Brain microvascular endothelial cell (primary cell): Measurements from ENCODE around the gene CDH23.

Experiments
- DNase-seq: peaks from one replicate; pipeline ENCODE4 v3.0.0-alpha.2; 2020
- H3K27ac ChIP-seq: fragments of 250-450 bp; sonication (Bioruptor Pico); 2 replicates; pipeline ENCODE4 v1.5.1; 2020; ENCODE audit warnings: mild to moderate bottlenecking, moderate library complexity
- H3K27me3 ChIP-seq: fragments of 250-450 bp; sonication (Bioruptor Pico); replicated peaks from 2 replicates; pipeline ENCODE4 v1.5.1; 2020; ENCODE audit warnings: mild to moderate bottlenecking
- H3K36me3 ChIP-seq: fragments of 250-450 bp; sonication (Bioruptor Pico); replicated peaks from 2 replicates; pipeline ENCODE4 v1.5.1; 2020; ENCODE audit warnings: mild to moderate bottlenecking
- H3K4me3 ChIP-seq: 2 replicates; pipeline ENCODE4 v1.5.1; 2011; ENCODE audit warnings: low read depth, mild to moderate bottlenecking, control low read depth, low read length, moderate library complexity
- in situ Hi-C: cut with HindIII; loops from 2 replicates; pipeline ENCODE4 v1.10.0; 2017; ENCODE audit warnings: low sequenced_read_pairs, low pct_ligation_motif_present
- TF ChIP-seq, protein P1 (sequence below): IDR thresholded peaks from 2 replicates; pipeline ENCODE4 v1.5.1; 2011; ENCODE audit warnings: low read depth, mild to moderate bottlenecking, moderate library complexity, low read length, control low read depth, inconsistent platforms; ENCODE audit errors: missing control alignments

Gene CDH23

DNA sequence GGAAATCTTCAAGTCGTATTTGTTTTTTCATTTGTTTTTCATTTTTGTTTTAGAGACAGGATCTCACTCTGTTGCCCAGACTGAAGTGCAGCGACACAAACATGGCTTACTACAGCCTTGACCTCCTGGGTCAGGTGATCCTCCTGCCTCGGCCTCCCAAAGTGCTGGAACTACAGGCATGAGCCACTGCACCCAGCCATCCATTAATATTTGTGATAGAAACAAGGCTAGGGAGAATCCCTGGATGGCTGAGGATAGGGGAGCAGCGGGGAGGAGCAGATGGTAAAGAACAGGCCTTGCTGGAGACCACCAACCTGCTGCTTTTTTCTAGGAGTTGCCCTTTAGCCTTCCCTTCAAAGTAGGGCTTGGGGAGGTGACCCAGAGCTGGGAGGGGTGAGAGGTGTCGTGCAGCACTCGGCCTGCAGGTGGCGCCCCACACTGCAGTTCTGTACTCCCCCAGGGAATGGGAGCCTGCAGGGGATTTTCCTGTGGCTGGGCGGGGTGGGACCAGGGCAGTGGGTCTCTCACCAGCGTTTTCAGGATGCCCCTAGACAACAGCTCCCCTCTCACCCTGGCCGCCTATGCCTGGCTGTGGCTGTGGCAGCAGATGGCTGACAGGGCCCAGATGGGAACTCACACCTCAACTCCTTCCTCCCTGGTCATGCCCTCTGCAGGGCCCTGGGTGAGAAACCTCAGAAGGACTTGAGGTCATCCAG, 12.6 kb upstream of the CDH23 start:
- no peak overlapping the region for H3K4me3 ChIP-seq
- in situ Hi-C loops = no loop called here
- peak; percentile 40 for DNase-seq
- no peak overlapping the region for H3K27ac ChIP-seq
- TF ChIP-seq, protein P1, sequence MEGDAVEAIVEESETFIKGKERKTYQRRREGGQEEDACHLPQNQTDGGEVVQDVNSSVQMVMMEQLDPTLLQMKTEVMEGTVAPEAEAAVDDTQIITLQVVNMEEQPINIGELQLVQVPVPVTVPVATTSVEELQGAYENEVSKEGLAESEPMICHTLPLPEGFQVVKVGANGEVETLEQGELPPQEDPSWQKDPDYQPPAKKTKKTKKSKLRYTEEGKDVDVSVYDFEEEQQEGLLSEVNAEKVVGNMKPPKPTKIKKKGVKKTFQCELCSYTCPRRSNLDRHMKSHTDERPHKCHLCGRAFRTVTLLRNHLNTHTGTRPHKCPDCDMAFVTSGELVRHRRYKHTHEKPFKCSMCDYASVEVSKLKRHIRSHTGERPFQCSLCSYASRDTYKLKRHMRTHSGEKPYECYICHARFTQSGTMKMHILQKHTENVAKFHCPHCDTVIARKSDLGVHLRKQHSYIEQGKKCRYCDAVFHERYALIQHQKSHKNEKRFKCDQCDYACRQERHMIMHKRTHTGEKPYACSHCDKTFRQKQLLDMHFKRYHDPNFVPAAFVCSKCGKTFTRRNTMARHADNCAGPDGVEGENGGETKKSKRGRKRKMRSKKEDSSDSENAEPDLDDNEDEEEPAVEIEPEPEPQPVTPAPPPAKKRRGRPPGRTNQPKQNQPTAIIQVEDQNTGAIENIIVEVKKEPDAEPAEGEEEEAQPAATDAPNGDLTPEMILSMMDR = peak; percentile 96
- H3K27me3 ChIP-seq = peaks cover 8% of the 10 kb centered on the region
- no peaks in the 10 kb centered on the region for H3K36me3 ChIP-seq

GRCh38 chr10:71388171-71388570, 8.5 kb upstream of the CDH23 start:
- in situ Hi-C loops = no loop called here
- DNase-seq = no peak
- TF ChIP-seq, protein P1 = no peak
- Histone ChIP-seq H3K36me3 (no peaks in the 10 kb centered on the region), H3K27ac (no peak overlapping the region), H3K4me3 (no peak overlapping the region), H3K27me3 (peaks cover 38% of the 10 kb centered on the region)

GRCh38 chr10:71388583-71389310, 8.0 kb upstream of the CDH23 start:
- in situ Hi-C loops = no loop called here
- Histone ChIP-seq H3K36me3 (no peaks in the 10 kb centered on the region), H3K27ac (no peak overlapping the region), H3K4me3 (no peak overlapping the region), H3K27me3 (peaks cover 38% of the 10 kb centered on the region)
- TF ChIP-seq, protein P1 = no peak
- DNase-seq = no peak

- Histone ChIP-seq H3K36me3 (no peaks in the 10 kb centered on the region), H3K4me3 (no peak overlapping the region), H3K27me3 (peaks cover 45% of the 10 kb centered on the region), H3K27ac (no peak overlapping the region)
- TF ChIP-seq, protein P1 = no peak
- DNase-seq = no peak
- in situ Hi-C loops = no loop called here
These were observed 6.8 kb upstream of the CDH23 start for GRCh38 chr10:71389768-71390460.

DNA sequence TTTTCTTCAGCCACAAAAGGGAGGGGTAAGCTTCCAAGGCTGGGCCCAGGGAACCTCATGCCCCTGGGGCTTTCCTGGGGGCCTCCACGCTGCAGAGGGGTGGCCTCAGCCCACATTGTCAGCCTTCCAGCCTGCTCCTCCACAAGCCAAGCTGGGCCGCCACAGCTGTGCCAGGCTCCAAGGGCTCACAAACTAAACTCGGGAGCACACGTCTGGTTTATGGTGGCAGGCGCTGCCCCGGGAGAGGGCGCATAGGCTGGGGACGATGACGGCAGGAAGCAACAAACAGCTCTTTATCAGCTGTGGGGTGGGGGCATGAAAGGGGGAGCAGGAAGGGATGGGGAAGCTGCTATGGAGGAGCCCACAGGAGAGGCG, 6.3 kb upstream of the CDH23 start:
- in situ Hi-C loops = no loop called here
- no peak overlapping the region for H3K4me3 ChIP-seq
- no peak for DNase-seq
- no peaks in the 10 kb centered on the region for H3K36me3 ChIP-seq
- H3K27me3 ChIP-seq = peaks cover 49% of the 10 kb centered on the region
- TF ChIP-seq, protein P1 = no peak
- no peak overlapping the region for H3K27ac ChIP-seq
